ENCODE data around the gene MRPL12. TPM values are rescaled to one million over a fixed set of nuclear protein-coding genes. Genes with fewer than 3 reads are reported as not detected.

The MRPL12 gene
- 260 TPM for total RNA-seq (2021; ENCODE audit: unreplicated experiment)
- polyA plus RNA-seq (2012), result 178 and 227 TPM in 2 replicates
- percentile 97 among the genes with signal in this experiment for Bru-seq, nascent RNA
- percentile 99 among the genes with signal in this experiment for BruChase-seq, experiment 1, labeled RNA remaining after a 6-hour chase
- BruChase-seq, experiment 2, labeled RNA remaining after a 2-hour chase, result percentile 98 among the genes with signal in this experiment
- long read RNA-seq, transcript MRPL12-201 (5 exons, 1,028 nt), result major isoform, 225 of 326 reads
- long read RNA-seq, partial matches to known transcripts, result 91 of 326 reads
- long read RNA-seq, other reads (novel, unspliced or antisense), result 10 of 326 reads

DNA sequence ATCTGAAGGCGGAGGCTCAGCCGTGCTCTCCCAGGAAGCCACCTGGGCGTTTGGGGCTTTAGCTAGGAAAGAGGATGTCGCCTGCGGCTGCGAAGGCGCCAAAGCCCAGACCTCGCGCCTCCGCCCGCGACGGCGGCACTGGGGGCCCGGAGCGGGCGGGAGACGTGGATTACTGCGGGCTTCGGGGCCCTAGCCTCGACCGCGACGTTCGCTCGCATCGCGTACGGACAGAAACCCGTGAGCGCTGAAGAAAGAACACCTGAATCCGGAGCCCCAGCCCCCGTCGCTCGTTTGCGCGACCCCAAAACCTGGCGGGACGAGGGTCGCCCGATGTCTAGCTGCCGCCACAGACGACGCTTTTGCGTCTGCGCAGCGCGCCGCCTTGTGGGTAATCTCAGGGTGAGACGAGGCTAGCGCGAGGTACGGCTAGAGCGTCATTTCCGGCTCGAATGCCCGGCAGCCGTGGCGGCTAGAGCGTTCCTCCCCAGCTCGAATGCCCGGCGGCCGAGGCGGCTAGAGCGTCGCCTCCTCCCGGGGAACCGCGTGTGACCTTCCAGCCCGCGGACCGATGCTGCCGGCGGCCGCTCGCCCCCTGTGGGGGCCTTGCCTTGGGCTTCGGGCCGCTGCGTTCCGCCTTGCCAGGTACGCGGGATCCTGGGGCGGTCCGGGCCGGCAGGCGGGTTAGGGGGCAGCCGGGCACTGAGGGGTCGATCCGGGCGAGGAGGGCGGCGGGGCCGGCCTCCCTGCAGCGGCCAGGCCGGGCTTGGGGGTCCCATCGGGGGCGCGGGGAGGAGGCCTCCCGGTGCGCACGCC is at the start of gene MRPL12:
Gene MRPL12, plus strand, starts transcription at position 434 of the 813 bp plus-strand sequence. Its CDS starts 135 bp downstream, at position 569.
- TSS peak; percentile 80 for BruUV-seq (replicated peaks)
- CTCF ChIA-PET, result interaction anchor here (0.8 to 1.3 kb wide), 4 partner anchors 28 to 166 kb away, joined by 3 to 4 read pairs (median 3); no protein-coding TSS in a partner anchor
- TF ChIP-seq, protein P1, sequence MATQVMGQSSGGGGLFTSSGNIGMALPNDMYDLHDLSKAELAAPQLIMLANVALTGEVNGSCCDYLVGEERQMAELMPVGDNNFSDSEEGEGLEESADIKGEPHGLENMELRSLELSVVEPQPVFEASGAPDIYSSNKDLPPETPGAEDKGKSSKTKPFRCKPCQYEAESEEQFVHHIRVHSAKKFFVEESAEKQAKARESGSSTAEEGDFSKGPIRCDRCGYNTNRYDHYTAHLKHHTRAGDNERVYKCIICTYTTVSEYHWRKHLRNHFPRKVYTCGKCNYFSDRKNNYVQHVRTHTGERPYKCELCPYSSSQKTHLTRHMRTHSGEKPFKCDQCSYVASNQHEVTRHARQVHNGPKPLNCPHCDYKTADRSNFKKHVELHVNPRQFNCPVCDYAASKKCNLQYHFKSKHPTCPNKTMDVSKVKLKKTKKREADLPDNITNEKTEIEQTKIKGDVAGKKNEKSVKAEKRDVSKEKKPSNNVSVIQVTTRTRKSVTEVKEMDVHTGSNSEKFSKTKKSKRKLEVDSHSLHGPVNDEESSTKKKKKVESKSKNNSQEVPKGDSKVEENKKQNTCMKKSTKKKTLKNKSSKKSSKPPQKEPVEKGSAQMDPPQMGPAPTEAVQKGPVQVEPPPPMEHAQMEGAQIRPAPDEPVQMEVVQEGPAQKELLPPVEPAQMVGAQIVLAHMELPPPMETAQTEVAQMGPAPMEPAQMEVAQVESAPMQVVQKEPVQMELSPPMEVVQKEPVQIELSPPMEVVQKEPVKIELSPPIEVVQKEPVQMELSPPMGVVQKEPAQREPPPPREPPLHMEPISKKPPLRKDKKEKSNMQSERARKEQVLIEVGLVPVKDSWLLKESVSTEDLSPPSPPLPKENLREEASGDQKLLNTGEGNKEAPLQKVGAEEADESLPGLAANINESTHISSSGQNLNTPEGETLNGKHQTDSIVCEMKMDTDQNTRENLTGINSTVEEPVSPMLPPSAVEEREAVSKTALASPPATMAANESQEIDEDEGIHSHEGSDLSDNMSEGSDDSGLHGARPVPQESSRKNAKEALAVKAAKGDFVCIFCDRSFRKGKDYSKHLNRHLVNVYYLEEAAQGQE (IDR thresholded peaks at IDR 0.05; ENCODE audit: low read depth), result no peak
- peak; percentile 91 for TF ChIP-seq POLR2A (IDR thresholded peaks at IDR 0.05; ENCODE audit: borderline replicate concordance, extremely low read depth, insufficient read depth, insufficient read length)
- no peak; the same call in 1 of the 2 replicates for TF ChIP-seq ELF1 (IDR thresholded peaks at IDR 0.05; ENCODE audit: borderline replicate concordance, low read depth)
- TF ChIP-seq SIN3A (IDR thresholded peaks at IDR 0.05; ENCODE audit: low read depth), result peak; percentile 96
- peak; percentile 68 for TF ChIP-seq TCF7L2 (IDR thresholded peaks at IDR 0.05; ENCODE audit: borderline replicate concordance, extremely low read depth, insufficient read depth, insufficient read length)
- TF ChIP-seq CEBPB (IDR thresholded peaks at IDR 0.05; ENCODE audit: low read depth), result no peak
- TF ChIP-seq, protein P2, sequence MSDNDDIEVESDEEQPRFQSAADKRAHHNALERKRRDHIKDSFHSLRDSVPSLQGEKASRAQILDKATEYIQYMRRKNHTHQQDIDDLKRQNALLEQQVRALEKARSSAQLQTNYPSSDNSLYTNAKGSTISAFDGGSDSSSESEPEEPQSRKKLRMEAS (IDR thresholded peaks at IDR 0.05), result peak; percentile 98
- no peak for TF ChIP-seq EZH2phosphoT487 (IDR thresholded peaks at IDR 0.05; ENCODE audit: borderline replicate concordance)
- TF ChIP-seq YY1 (IDR thresholded peaks at IDR 0.05; ENCODE audit: extremely low read depth, insufficient replicate concordance, low read depth, low read length), result peak; percentile 84
- TF ChIP-seq SP1 (IDR thresholded peaks at IDR 0.05; ENCODE audit: low read depth), result no peak; the same call in 1 of the 2 replicates
- TF ChIP-seq EZH2 (IDR thresholded peaks at IDR 0.05), result no peak
- no peak for TF ChIP-seq SRF (IDR thresholded peaks at IDR 0.05; ENCODE audit: low read depth)
- TF ChIP-seq, protein P3, sequence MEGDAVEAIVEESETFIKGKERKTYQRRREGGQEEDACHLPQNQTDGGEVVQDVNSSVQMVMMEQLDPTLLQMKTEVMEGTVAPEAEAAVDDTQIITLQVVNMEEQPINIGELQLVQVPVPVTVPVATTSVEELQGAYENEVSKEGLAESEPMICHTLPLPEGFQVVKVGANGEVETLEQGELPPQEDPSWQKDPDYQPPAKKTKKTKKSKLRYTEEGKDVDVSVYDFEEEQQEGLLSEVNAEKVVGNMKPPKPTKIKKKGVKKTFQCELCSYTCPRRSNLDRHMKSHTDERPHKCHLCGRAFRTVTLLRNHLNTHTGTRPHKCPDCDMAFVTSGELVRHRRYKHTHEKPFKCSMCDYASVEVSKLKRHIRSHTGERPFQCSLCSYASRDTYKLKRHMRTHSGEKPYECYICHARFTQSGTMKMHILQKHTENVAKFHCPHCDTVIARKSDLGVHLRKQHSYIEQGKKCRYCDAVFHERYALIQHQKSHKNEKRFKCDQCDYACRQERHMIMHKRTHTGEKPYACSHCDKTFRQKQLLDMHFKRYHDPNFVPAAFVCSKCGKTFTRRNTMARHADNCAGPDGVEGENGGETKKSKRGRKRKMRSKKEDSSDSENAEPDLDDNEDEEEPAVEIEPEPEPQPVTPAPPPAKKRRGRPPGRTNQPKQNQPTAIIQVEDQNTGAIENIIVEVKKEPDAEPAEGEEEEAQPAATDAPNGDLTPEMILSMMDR (IDR thresholded peaks at IDR 0.05 in 2 of 3, conservative IDR thresholded peaks at IDR 0.05 in 1 of 3; ENCODE audit: borderline replicate concordance in 1 of 3, insufficient read depth in 1 of 3, low read depth in 2 of 3, low read length in 2 of 3), result no peak
- TF ChIP-seq ZFX (IDR thresholded peaks at IDR 0.05), result peak; percentile 95
- TF ChIP-seq POLR2AphosphoS5 (IDR thresholded peaks at IDR 0.05; ENCODE audit: low read depth, low read length), result peak; percentile 98
- no peak for TF ChIP-seq RAD21 (IDR thresholded peaks at IDR 0.05; ENCODE audit: low read depth)

More for the DNA sequence above, at the start of gene MRPL12:
- DNase-seq (ENCODE audit: low read depth, low spot score) (peak; percentile 90), ATAC-seq (peak; percentile 79)
- Histone ChIP-seq H2AFZ (ENCODE audit: low read depth, low read length, poor library complexity, severe bottlenecking) (no peak within 1 kb of the TSS), H3K4me1 (ENCODE audit: control insufficient read depth in 1 of 2, insufficient read depth in 2 of 2, low read length in 2 of 2) (peaks cover 13 to 27% of the 10 kb centered on the region in 2 experiments), H3K27me3 (ENCODE audit: insufficient read depth, low read length) (no peaks in the 10 kb centered on the region), H3K4me2 (ENCODE audit: low read length) (peak within 1 kb of the TSS; percentile 89), H3K4me3 (replicated peaks in 1 of 2; ENCODE audit: low read depth in 1 of 2, low read length in 2 of 2) (peak within 1 kb of the TSS; percentile 68), H3K27ac (ENCODE audit: low read depth, low read length) (peak within 1 kb of the TSS; percentile 98), H3K9ac (ENCODE audit: low read length) (peak within 1 kb of the TSS; percentile 95), H3K9me2 (ENCODE audit: insufficient read depth) (no peaks in the 10 kb centered on the region), H3K9me3 (ENCODE audit: control insufficient read depth in 1 of 2, insufficient read depth in 1 of 2, low read depth in 1 of 2, low read length in 2 of 2) (no peaks in the 10 kb centered on the region), H4K20me1 (ENCODE audit: insufficient read depth) (no peaks in the 10 kb centered on the region; the same call in 1 of the 2 replicates), H3K79me2 (ENCODE audit: insufficient read depth, low read length) (peaks cover 90% of the 10 kb centered on the region), H3K36me3 (ENCODE audit: control insufficient read depth in 1 of 2, insufficient read depth in 2 of 2, low read length in 2 of 2) (peaks cover 29 to 60% of the 10 kb centered on the region in 2 experiments; a peak in 3 of 4 replicates)
- intact Hi-C loops (cut with micrococcal nuclease), result loop anchor here (2.0 kb wide), 1 partner anchor 20 kb away; the partner anchor contains the start of gene ARL16
- POLR2A ChIA-PET, result interaction anchor here (0.9 to 3.5 kb wide), 4 partner anchors 8 to 157 kb away, joined by 3 to 33 read pairs (median 4); partner anchors contain the start of genes ARL16, HGS and SLC25A10
- RAD21 ChIA-PET (ENCODE audit: low non-redundant PET in 1 of 2, low total read pairs in 2 of 2, uncharacterized antibody in 2 of 2, unreplicated experiment in 2 of 2), result interaction anchor here (0.8 to 1.5 kb wide), 3 partner anchors 20 to 24 kb away, joined by 3 to 4 read pairs (median 4); partner anchors contain the start of genes ARL16 (in 2 of the 2) and HGS (in 2 of the 2)

Data from HCT116 (cell line).